ENCODE measurements around the gene TMEM89. TPM values are rescaled to one million over a fixed set of nuclear protein-coding genes. Genes with fewer than 3 reads are reported as not detected.

The TMEM89 gene
- total RNA-seq, 4 donors from 2014 or later = not detected

- peaks cover 5 to 12% of the 10 kb centered on the region in 2 donors for H3K4me1 ChIP-seq
These were observed 25.9 kb downstream of the TMEM89 start for GRCh38 chr3:48595526-48596121.

GRCh38 chr3:48595075-48595525 lies 26.5 kb downstream of the TMEM89 start, which contains the start of gene COL7A1:
Gene COL7A1 (minus strand): TSS chr3:48595329. CDS start chr3:48595159, 170 bp downstream.
- 1% methylated on average over 13 of the region's 35 CpGs; no CpG with 5 or more reads in 1 of the 2 donors for WGBS, 2 donors
- no peaks in the 10 kb centered on the region for H3K27me3 ChIP-seq
- no peak within 1 kb of the TSS for H3K27ac ChIP-seq
- peaks cover 20 to 25% of the 10 kb centered on the region in 2 donors for H3K36me3 ChIP-seq
- H3K4me1 ChIP-seq = peaks cover 5 to 12% of the 10 kb centered on the region in 2 donors
- H3K4me3 ChIP-seq (replicated peaks in 1 of 3) = no peak within 1 kb of the TSS
- H3K9me3 ChIP-seq = no peaks in the 10 kb centered on the region
- intact Hi-C loops (cut with DNase I) = no loop called here
- TF ChIP-seq POLR2A (IDR thresholded peaks at IDR 0.05) (no peak), CTCF (IDR thresholded peaks at IDR 0.05) (no peak)
- DNase-seq = peak in 1 of 2 donors; percentile 5

More at GRCh38 chr3:48595526-48596121, 25.9 kb downstream of the TMEM89 start:
- intact Hi-C loops (cut with DNase I) = no loop called here
- no peak overlapping the region for H3K27ac ChIP-seq
- H3K4me3 ChIP-seq (replicated peaks in 1 of 3) = no peak overlapping the region
- 32 to 53% methylated on average over 3 to 6 of the region's 10 CpGs for WGBS, 2 donors
- H3K36me3 ChIP-seq = peaks cover 25 to 30% of the 10 kb centered on the region in 2 donors
- H3K9me3 ChIP-seq = no peaks in the 10 kb centered on the region
- no peaks in the 10 kb centered on the region for H3K27me3 ChIP-seq
- TF ChIP-seq CTCF (IDR thresholded peaks at IDR 0.05) (no peak), POLR2A (IDR thresholded peaks at IDR 0.05) (no peak)
- DNase-seq = peak; percentile 13

- TF ChIP-seq POLR2A (IDR thresholded peaks at IDR 0.05) (no peak), CTCF (IDR thresholded peaks at IDR 0.05) (no peak)
- no peak overlapping the region for H3K27ac ChIP-seq
- no peak for DNase-seq
- H3K36me3 ChIP-seq = peaks cover 14 to 19% of the 10 kb centered on the region in 2 donors
- H3K4me3 ChIP-seq (replicated peaks in 1 of 3) = no peak overlapping the region
- intact Hi-C loops (cut with DNase I) = no loop called here
- no peaks in the 10 kb centered on the region for H3K27me3 ChIP-seq
- no peaks in the 10 kb centered on the region for H3K9me3 ChIP-seq
- WGBS, 2 donors = 32 to 34% methylated on average over 25 to 27 of the region's 39 CpGs
- peaks cover 5 to 12% of the 10 kb centered on the region in 2 donors for H3K4me1 ChIP-seq
These were observed 27.0 kb downstream of the TMEM89 start for GRCh38 chr3:48594417-48595049.

GRCh38 chr3:48593337-48593736 lies 28.2 kb downstream of the TMEM89 start:
- WGBS, 2 donors = 86 to 96% methylated on average over 7 to 8 of the region's 9 CpGs
- peaks cover 5 to 12% of the 10 kb centered on the region in 2 donors for H3K4me1 ChIP-seq
- no peak for TF ChIP-seq CTCF (IDR thresholded peaks at IDR 0.05)
- no peak for TF ChIP-seq POLR2A (IDR thresholded peaks at IDR 0.05)

More at GRCh38 chr3:48593337-48593736, 28.2 kb downstream of the TMEM89 start:
- H3K9me3 ChIP-seq = no peaks in the 10 kb centered on the region
- peaks cover 2 to 7% of the 10 kb centered on the region in 2 donors for H3K36me3 ChIP-seq
- intact Hi-C loops (cut with DNase I) = no loop called here
- no peaks in the 10 kb centered on the region for H3K27me3 ChIP-seq
- DNase-seq = no peak
- H3K4me3 ChIP-seq (replicated peaks in 1 of 3) = no peak overlapping the region
- H3K27ac ChIP-seq = no peak overlapping the region

Measured in thyroid gland (tissue), 4 donors.